Effector memory CD4-positive, alpha-beta T cell (primary cell): Measurements from ENCODE around the gene RNF31.

Experiments used
- DNase-seq, 3 donors: peaks; one replicate each; pipeline ENCODE4 v3.0.0-alpha.2; 2020
- H3K27ac ChIP-seq: 2 replicates; pipeline ENCODE4 v1.7.0; 2013; ENCODE audit warnings: mild to moderate bottlenecking, low read length, moderate library complexity; ENCODE audit not compliant: insufficient read depth, poor library complexity, severe bottlenecking
- H3K27me3 ChIP-seq: replicated peaks from 2 replicates; pipeline ENCODE4 v1.7.0; 2013; ENCODE audit warnings: mild to moderate bottlenecking, low read length; ENCODE audit not compliant: insufficient read depth, control insufficient read depth, poor library complexity, severe bottlenecking
- H3K36me3 ChIP-seq: 2 replicates; pipeline ENCODE4 v1.7.0; 2013; ENCODE audit warnings: mild to moderate bottlenecking, low read length, moderate library complexity; ENCODE audit not compliant: control insufficient read depth, insufficient read depth
- H3K4me1 ChIP-seq: 2 replicates; pipeline ENCODE4 v1.7.0; 2013; ENCODE audit warnings: low read length, mild to moderate bottlenecking; ENCODE audit not compliant: control insufficient read depth, insufficient read depth, poor library complexity, severe bottlenecking
- H3K4me3 ChIP-seq: 2 replicates; pipeline ENCODE4 v1.7.0; 2013; ENCODE audit warnings: low read length, low read depth, mild to moderate bottlenecking; ENCODE audit not compliant: insufficient read depth, poor library complexity, severe bottlenecking
- H3K9me3 ChIP-seq: 2 replicates; pipeline ENCODE4 v1.7.0; 2013; ENCODE audit warnings: mild to moderate bottlenecking, low read length, moderate library complexity; ENCODE audit not compliant: control insufficient read depth

The RNF31 gene

GRCh38 chr14:24130717-24131548 lies 16.4 kb upstream of the RNF31 start:
- Histone ChIP-seq H3K36me3 (no peaks in the 10 kb centered on the region), H3K27me3 (no peaks in the 10 kb centered on the region), H3K9me3 (no peaks in the 10 kb centered on the region), H3K4me1 (peaks cover 20% of the 10 kb centered on the region), H3K4me3 (no peak overlapping the region), H3K27ac (no peak overlapping the region)
- no peak for DNase-seq

GRCh38 chr14:24131549-24131966 lies 15.7 kb upstream of the RNF31 start:
- no peaks in the 10 kb centered on the region for H3K9me3 ChIP-seq
- DNase-seq: no peak
- H3K27ac ChIP-seq: no peak overlapping the region
- H3K4me3 ChIP-seq: no peak overlapping the region
- no peaks in the 10 kb centered on the region for H3K36me3 ChIP-seq
- H3K4me1 ChIP-seq: peaks cover 22% of the 10 kb centered on the region
- no peaks in the 10 kb centered on the region for H3K27me3 ChIP-seq

- Histone ChIP-seq H3K4me1 (peaks cover 28% of the 10 kb centered on the region), H3K9me3 (no peaks in the 10 kb centered on the region), H3K27me3 (no peaks in the 10 kb centered on the region), H3K36me3 (no peaks in the 10 kb centered on the region), H3K27ac (peak overlapping the region; percentile 43), H3K4me3 (no peak overlapping the region)
- no peak for DNase-seq
Measured at GRCh38 chr14:24132061-24132685, 15.1 kb upstream of the RNF31 start.

GRCh38 chr14:24132976-24133375 lies 14.3 kb upstream of the RNF31 start:
- no peak for DNase-seq
- Histone ChIP-seq H3K27me3 (no peaks in the 10 kb centered on the region), H3K36me3 (peaks cover 5% of the 10 kb centered on the region), H3K27ac (peak overlapping the region; percentile 43), H3K9me3 (no peaks in the 10 kb centered on the region), H3K4me3 (no peak overlapping the region), H3K4me1 (peaks cover 36% of the 10 kb centered on the region)

- no peak for DNase-seq
- no peaks in the 10 kb centered on the region for H3K27me3 ChIP-seq
- peaks cover 13% of the 10 kb centered on the region for H3K36me3 ChIP-seq
Measured at GRCh38 chr14:24133735-24134134, 13.6 kb upstream of the RNF31 start.

GRCh38 chr14:24135584-24135833 lies 11.8 kb upstream of the RNF31 start:
- no peak for DNase-seq
- Histone ChIP-seq H3K4me3 (peak overlapping the region; percentile 100), H3K27me3 (no peaks in the 10 kb centered on the region), H3K9me3 (no peaks in the 10 kb centered on the region), H3K4me1 (peaks cover 47% of the 10 kb centered on the region), H3K27ac (peak overlapping the region; percentile 94), H3K36me3 (peaks cover 19% of the 10 kb centered on the region)

More at GRCh38 chr14:24133735-24134134, 13.6 kb upstream of the RNF31 start:
- Histone ChIP-seq H3K4me3 (no peak overlapping the region), H3K9me3 (no peaks in the 10 kb centered on the region), H3K4me1 (peaks cover 39% of the 10 kb centered on the region), H3K27ac (no peak overlapping the region)

- no peaks in the 10 kb centered on the region for H3K27me3 ChIP-seq
- H3K27ac ChIP-seq: peak within 1 kb of the TSS; percentile 94
- H3K9me3 ChIP-seq: no peaks in the 10 kb centered on the region
- peak; percentile 89 to 91 (median 90) for DNase-seq
- peaks cover 19% of the 10 kb centered on the region for H3K36me3 ChIP-seq
- H3K4me1 ChIP-seq: peaks cover 50% of the 10 kb centered on the region
- H3K4me3 ChIP-seq: peak within 1 kb of the TSS; percentile 100
Measured at GRCh38 chr14:24135834-24136683, 11.2 kb upstream of the RNF31 start, which contains the start of gene PSME1. Gene PSME1 (plus strand): TSS chr14:24136194. CDS start chr14:24136263, 69 bp downstream.

- no peak for DNase-seq
- peak overlapping the region; percentile 94 for H3K27ac ChIP-seq
Measured at GRCh38 chr14:24136684-24137528, 10.4 kb upstream of the RNF31 start.

GRCh38 chr14:24137529-24138395 lies 9.5 kb upstream of the RNF31 start:
- Histone ChIP-seq H3K4me3 (no peak overlapping the region), H3K27ac (no peak overlapping the region), H3K9me3 (no peaks in the 10 kb centered on the region), H3K27me3 (no peaks in the 10 kb centered on the region), H3K4me1 (peaks cover 45% of the 10 kb centered on the region), H3K36me3 (peaks cover 19% of the 10 kb centered on the region)
- no peak for DNase-seq

More at GRCh38 chr14:24136684-24137528, 10.4 kb upstream of the RNF31 start:
- no peaks in the 10 kb centered on the region for H3K27me3 ChIP-seq
- no peaks in the 10 kb centered on the region for H3K9me3 ChIP-seq
- peak overlapping the region; percentile 100 for H3K4me3 ChIP-seq
- H3K36me3 ChIP-seq: peaks cover 19% of the 10 kb centered on the region
- H3K4me1 ChIP-seq: peaks cover 50% of the 10 kb centered on the region
